Right cardiac atrium (tissue), 5 donors: ENCODE results near the gene EHMT1. TPM values are rescaled to one million over a fixed set of nuclear protein-coding genes. Genes with fewer than 3 reads are reported as not detected.

Source experiments
- ATAC-seq, 2 donors: fragments of 200-7000 bp; cut with Tn5 transposase; one replicate each; pipeline versions ENCODE4 v1.8.0 to v1.9.1; 2020; ENCODE audit warnings: moderate library complexity in 2 of 2, mild to moderate bottlenecking in 1 of 2
- DNase-seq, 3 donors: peaks; one replicate each; pipeline ENCODE4 v3.0.0-alpha.2; 2020
- H3K27ac ChIP-seq: one replicate; pipeline ENCODE4 v1.5.1; 2013; ENCODE audit warnings: mild to moderate bottlenecking, low read length, control low read depth, moderate library complexity
- H3K27me3 ChIP-seq: one replicate; pipeline ENCODE4 v1.6.1; 2013; ENCODE audit not compliant: control insufficient read depth, insufficient read depth
- H3K4me1 ChIP-seq: one replicate; pipeline ENCODE4 v1.6.1; 2013; ENCODE audit warnings: low read length; ENCODE audit not compliant: control insufficient read depth, insufficient read depth
- H3K4me3 ChIP-seq: one replicate; pipeline ENCODE4 v1.5.1; 2013; ENCODE audit warnings: low read length, control low read depth
- H3K9me3 ChIP-seq: one replicate; pipeline ENCODE4 v1.6.1; 2013; ENCODE audit warnings: low read length; ENCODE audit not compliant: control insufficient read depth
- WGBS: extraction: QIAGEN DNeasy Blood & Tissue Kit; methylation state at CpG from one replicate; pipeline ENCODE4 v1.1.7; 2013; 5-methylcytosine and 5-hydroxymethylcytosine counted together
- intact Hi-C, 4 donors: fragments of 100-400 bp; cut with DNase I; formaldehyde crosslinking; loops; one replicate each; pipeline versions ENCODE4 v1.11.0 to v1.14.0; 2022 to 2023
- polyA plus RNA-seq: library from polyadenylated mRNA; stranded (reverse); fragments of 200-250 nt; gene quantifications from one replicate; pipeline ENCODE4 v1.2.3, GENCODE V29; 2013
- total RNA-seq, 4 donors: library from RNA; stranded (reverse); fragmentation: NEBNext Ultra II Directional; extraction: Animal tissue kit (Norgen Biotek cat#: 25700); gene quantifications; one replicate each; pipeline ENCODE4 v1.2.1, GENCODE V29; 2021
- donor health status: healthy with polysubstance abuse.
- donor health status: DM: no; HTN: yes; CAD: no.
- donor health status: DM: no; HTN: no; CAD: no.
- donor health status: DM: no; HTN: yes; CAD: no; lungs with severe emphysema.
- donor health status: DM: yes; HTN: yes; CAD: no.

The EHMT1 gene
- total and polyA plus RNA-seq, 5 donors, result 23.3 to 38.6 (median 36.0) TPM

- intact Hi-C loops, result no loop called here
- Histone ChIP-seq H3K4me3 (no peak overlapping the region), H3K27me3 (no peaks in the 10 kb centered on the region), H3K27ac (no peak overlapping the region), H3K9me3 (no peaks in the 10 kb centered on the region), H3K4me1 (peaks cover 2% of the 10 kb centered on the region)
- 93% methylated on average over 4 of the region's 4 CpGs for WGBS
- no peak for DNase-seq
- no peak for ATAC-seq
Observed at GRCh38 chr9:137580954-137581322, 37.9 kb upstream of the EHMT1 start.

DNA sequence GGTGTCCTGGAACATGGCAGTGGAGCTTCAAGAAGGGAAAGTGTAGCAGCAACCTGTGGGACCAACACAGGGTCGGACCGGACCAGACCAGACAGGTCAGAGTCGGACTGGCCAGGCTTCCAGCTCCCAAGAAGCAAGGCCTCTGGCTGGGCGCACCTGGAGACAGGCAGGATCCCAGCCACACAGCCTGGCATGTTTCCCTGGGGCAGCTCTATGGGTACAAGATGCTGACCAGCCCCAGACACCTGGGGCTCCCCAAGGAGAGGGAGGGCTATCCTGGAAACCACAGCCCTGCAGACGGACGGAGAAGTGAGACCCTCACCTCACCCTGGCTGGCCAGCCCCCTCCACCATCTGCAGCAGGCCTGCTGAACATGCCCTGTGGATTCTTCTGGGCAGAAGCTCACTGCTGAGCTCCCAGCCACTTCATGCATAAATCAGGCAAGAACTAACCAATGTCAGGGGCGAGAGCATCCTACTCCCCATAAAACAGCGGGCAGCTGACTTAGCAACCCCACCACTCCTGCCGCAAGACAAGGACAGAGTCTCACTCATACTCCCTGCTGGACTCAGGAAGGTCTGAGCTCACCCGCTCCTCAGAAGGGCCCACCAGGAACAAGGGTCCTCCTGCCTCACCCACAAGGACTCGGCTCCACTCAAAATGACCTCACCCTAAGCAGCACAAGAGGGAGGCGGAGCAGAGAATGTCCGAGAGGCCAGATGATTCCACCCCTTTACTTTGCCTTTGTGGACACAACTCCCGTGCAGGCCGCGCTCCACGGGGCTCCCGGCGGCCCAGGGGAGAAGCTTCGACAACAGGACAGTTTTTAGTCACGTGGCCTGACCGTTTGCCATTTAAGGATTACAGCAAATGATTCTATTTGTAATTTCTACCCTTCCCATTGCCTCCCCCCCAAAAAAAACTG lies 37.2 kb upstream of the EHMT1 start:
- WGBS, result 89% methylated on average over 22 of the region's 22 CpGs
- no peak for ATAC-seq
- Histone ChIP-seq H3K27ac (no peak overlapping the region), H3K27me3 (no peaks in the 10 kb centered on the region), H3K4me1 (peaks cover 2% of the 10 kb centered on the region), H3K9me3 (no peaks in the 10 kb centered on the region), H3K4me3 (no peak overlapping the region)
- intact Hi-C loops, result no loop called here
- DNase-seq, result peak in 2 of 3 donors; percentile 54 to 60

DNA sequence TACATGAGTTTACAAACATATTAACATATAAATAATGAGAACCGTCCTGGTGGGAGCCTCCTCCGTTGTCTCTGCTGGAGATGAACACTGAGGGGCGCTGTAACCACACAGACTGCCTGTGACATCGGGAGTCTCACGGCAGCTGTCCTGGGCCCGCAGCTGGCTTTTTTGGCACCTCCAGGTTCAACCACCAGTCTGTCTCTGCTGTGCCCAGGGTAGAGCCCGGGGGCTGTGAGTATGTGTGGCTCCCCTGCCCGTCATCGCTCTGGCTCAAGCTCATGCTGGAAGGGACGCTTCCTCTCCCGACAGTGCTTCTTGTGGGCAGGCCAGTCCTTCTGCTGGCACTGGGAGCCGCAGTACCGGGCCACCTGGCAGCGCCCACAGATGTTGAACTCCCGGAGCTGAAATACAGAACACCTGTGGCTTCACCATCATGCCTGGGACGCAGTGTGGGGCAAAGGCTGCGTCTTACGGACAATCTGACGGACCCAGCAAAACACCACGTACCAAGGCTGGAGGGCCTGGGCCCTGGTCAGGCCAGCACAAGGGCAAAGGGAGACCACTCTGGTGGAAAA lies 36.4 kb upstream of the EHMT1 start:
- Histone ChIP-seq H3K4me1 (peaks cover under 1% of the 10 kb centered on the region), H3K4me3 (no peak overlapping the region), H3K27ac (no peak overlapping the region), H3K27me3 (no peaks in the 10 kb centered on the region), H3K9me3 (no peaks in the 10 kb centered on the region)
- DNase-seq (peak in 1 of 3 donors; percentile 47), ATAC-seq (no peak)
- intact Hi-C loops, result no loop called here
- WGBS, result 81% methylated on average over 20 of the region's 20 CpGs

DNA sequence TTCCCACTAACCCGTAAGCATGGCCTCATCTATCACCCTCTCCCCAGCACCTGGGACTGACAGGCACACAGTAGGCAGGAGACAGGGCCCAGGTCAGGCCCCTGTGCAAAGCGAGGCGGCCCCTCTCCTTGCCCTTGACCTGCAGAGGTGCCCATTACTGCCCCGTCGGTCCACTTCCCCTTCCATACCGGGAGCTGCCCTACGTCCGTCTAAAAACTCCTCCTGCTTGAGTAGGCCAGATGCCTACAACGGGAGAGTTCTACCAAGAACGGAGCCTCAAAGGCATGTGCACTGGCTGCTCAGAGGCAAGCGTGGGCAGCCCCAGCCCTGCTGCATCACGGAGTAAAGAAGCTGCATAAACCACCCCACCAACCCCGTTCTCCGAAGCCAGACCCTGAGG lies 35.5 kb upstream of the EHMT1 start:
- 87% methylated on average over 14 of the region's 14 CpGs for WGBS
- intact Hi-C loops, result no loop called here
- Histone ChIP-seq H3K27ac (no peak overlapping the region), H3K9me3 (no peaks in the 10 kb centered on the region), H3K27me3 (no peaks in the 10 kb centered on the region), H3K4me1 (no peaks in the 10 kb centered on the region), H3K4me3 (no peak overlapping the region)
- DNase-seq (peak in 1 of 3 donors; percentile 37), ATAC-seq (no peak)

DNA sequence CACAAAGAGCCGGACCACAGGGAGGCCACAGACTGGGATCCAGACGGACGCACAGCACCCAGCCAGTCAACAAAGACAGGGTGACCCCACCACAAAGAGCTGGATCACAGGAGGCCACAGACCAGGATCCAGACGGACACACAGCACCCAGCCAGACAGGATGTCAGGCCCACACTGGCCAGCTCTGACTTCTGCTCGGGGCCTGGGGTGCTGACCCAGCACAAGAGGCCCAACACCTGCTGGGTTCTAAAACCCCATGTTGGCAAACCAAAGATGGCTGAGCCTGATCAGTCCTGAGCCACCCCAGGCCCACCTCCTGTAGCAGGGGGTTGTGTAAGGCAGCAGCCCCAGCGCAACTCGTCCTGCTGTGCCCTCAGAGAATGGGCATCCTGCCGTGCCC lies 34.8 kb upstream of the EHMT1 start:
- intact Hi-C loops, result no loop called here
- Histone ChIP-seq H3K4me3 (no peak overlapping the region), H3K9me3 (no peaks in the 10 kb centered on the region), H3K4me1 (no peaks in the 10 kb centered on the region), H3K27ac (no peak overlapping the region), H3K27me3 (no peaks in the 10 kb centered on the region)
- WGBS, result 77% methylated on average over 8 of the region's 8 CpGs
- peak in 1 of 3 donors; percentile 30 for DNase-seq
- no peak for ATAC-seq

DNA sequence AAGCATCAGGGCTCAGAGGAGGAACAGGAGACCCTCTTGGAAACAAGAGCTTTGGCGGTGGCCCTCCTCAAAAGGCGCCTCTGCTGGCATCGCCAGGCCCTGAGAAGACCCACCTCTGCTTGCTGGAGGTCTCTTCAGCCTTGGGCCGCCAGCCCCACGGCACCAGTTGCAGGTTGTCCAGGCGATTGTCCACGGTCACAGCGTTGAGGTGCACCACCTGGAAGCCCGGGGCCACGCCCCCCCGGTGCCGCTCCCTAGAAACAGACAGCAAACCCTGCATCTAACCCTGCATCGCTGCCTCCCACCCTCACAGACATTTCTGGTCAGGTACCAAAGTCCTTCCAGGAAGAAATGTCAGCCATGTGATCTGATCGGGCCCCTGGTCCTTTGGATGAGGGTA lies 32.0 kb upstream of the EHMT1 start:
- H3K4me1 ChIP-seq, result peaks cover 4% of the 10 kb centered on the region
- no peaks in the 10 kb centered on the region for H3K9me3 ChIP-seq
- H3K27ac ChIP-seq, result no peak overlapping the region
- peak in 1 of 3 donors; percentile 43 for DNase-seq
- ATAC-seq, result no peak
- no peak overlapping the region for H3K4me3 ChIP-seq
- 92% methylated on average over 14 of the region's 14 CpGs for WGBS
- intact Hi-C loops, result no loop called here
- no peaks in the 10 kb centered on the region for H3K27me3 ChIP-seq

DNA sequence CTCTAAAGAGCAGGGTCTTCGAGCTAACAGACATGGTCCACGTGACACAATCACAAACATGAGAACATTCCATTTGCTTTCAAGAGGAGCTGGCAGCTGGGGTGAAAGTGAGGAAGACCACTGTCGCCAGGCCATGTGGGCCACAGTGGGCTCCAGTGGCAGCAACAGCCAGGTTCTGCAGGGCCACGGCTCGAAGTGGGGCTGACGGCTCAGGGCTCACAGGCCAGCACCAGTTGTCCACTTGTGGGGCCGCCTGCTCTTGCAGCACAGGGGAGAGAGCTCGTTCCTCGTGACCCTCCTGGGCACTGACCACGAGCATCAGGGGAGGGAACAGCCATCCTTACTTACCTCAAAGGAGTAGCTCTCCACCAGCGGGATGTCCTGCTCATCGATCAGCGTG lies 30.5 kb upstream of the EHMT1 start:
- Histone ChIP-seq H3K27me3 (no peaks in the 10 kb centered on the region), H3K4me1 (peaks cover 4% of the 10 kb centered on the region), H3K4me3 (no peak overlapping the region), H3K27ac (no peak overlapping the region), H3K9me3 (no peaks in the 10 kb centered on the region)
- intact Hi-C loops, result no loop called here
- peak in 1 of 3 donors; percentile 57 for DNase-seq
- ATAC-seq, result no peak
- WGBS, result 90% methylated on average over 13 of the region's 13 CpGs

- no peak for DNase-seq
- WGBS, result 91% methylated on average over 6 of the region's 6 CpGs
- H3K27me3 ChIP-seq, result no peaks in the 10 kb centered on the region
- peaks cover 4% of the 10 kb centered on the region for H3K4me1 ChIP-seq
- intact Hi-C loops, result no loop called here
- ATAC-seq, result no peak
- no peak overlapping the region for H3K4me3 ChIP-seq
- H3K27ac ChIP-seq, result no peak overlapping the region
- no peaks in the 10 kb centered on the region for H3K9me3 ChIP-seq
Observed at GRCh38 chr9:137588891-137589290, 29.9 kb upstream of the EHMT1 start.

DNA sequence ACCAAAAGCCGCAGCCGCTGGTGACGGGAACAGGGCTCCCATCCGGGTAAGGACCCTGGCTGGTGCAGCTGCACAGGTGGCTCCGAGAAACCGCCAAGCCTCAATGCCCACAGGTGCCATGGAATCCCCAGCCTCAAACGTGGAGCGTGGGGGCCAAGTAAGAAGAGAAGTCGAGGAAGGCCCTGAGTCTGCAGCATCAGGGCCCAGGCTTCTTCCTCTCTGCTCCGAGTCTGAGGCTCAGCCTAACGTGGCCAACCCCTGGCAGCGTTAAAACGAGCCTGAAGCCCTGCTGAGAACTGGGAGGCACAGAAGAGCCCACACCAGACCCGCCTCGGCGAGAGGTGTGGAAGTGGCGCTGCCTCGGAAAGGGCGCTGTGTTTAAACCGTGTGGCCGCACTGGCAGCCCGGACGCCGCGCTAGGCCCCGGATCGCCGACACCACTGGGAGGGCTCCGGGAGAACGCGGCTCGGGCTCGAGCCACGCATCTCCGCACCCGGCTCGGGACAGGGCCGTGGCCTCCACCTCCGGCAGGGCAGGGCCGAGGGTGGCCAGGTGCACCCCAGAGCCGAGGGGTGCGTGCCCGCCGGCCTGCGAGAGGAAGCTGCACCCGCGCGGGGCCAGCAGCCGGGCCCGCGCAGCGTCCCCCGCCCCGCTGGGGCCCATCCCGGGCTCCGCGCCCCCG lies 29.2 kb upstream of the EHMT1 start:
- intact Hi-C loops, result no loop called here
- 9% methylated on average over 58 of the region's 58 CpGs for WGBS
- DNase-seq, result peak in 1 of 3 donors; percentile 60
- H3K4me1 ChIP-seq, result peaks cover 4% of the 10 kb centered on the region
- ATAC-seq, result no peak
- H3K27ac ChIP-seq, result no peak overlapping the region
- H3K27me3 ChIP-seq, result no peaks in the 10 kb centered on the region
- peak overlapping the region; percentile 92 for H3K4me3 ChIP-seq
- no peaks in the 10 kb centered on the region for H3K9me3 ChIP-seq

GRCh38 chr9:137590123-137590468 lies 28.7 kb upstream of the EHMT1 start:
- DNase-seq (no peak), ATAC-seq (no peak)
- H3K27me3 ChIP-seq, result no peaks in the 10 kb centered on the region
- no peaks in the 10 kb centered on the region for H3K9me3 ChIP-seq
- H3K4me3 ChIP-seq, result peak overlapping the region; percentile 92
- WGBS, result under 1% methylated on average over 61 of the region's 61 CpGs
- no peak overlapping the region for H3K27ac ChIP-seq
- intact Hi-C loops, result no loop called here
- H3K4me1 ChIP-seq, result peaks cover 4% of the 10 kb centered on the region
